ENCODE measurements around the gene GNLY.
A peak's percentile ranks its signal among the peaks of the same experiment; 100 is the strongest.

The GNLY gene

GRCh38 chr2:85684806-85685205 is 9.4 kb upstream of the GNLY start:
- no peak for DNase-seq (ENCODE audit: low read depth)

DNA sequence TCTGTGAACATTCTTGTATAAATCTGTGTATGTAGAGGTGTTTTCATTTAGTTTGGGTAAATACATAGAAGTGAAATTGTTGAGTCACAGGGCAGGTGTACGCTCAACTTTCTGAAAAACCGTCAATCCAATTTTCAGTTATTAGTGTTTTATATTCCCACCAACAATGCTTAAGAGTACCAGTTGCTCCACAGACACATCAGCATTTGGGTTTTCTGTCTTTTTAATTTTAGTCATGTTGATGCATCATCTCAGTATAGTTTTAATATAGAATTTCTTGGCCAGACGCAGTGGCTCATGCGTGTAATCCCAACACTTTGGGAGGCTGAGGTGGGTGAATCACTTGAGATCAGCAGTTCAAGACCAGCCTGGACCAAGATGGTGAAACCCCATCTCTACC is 3.2 kb upstream of the GNLY start:
- DNase-seq (ENCODE audit: low read depth), result no peak

- no peak for DNase-seq (ENCODE audit: low read depth)
Observed at GRCh38 chr2:85692039-85692645, 2.0 kb upstream of the GNLY start.

GRCh38 chr2:85695121-85695520 is 963 bp downstream of the GNLY start:
- no peak for DNase-seq (ENCODE audit: low read depth)

GRCh38 chr2:85695691-85696668 is 1.8 kb downstream of the GNLY start:
- no peak for DNase-seq (ENCODE audit: low read depth)

- DNase-seq (ENCODE audit: low read depth), result no peak
Observed at GRCh38 chr2:85697096-85697495, 2.9 kb downstream of the GNLY start.

DNA sequence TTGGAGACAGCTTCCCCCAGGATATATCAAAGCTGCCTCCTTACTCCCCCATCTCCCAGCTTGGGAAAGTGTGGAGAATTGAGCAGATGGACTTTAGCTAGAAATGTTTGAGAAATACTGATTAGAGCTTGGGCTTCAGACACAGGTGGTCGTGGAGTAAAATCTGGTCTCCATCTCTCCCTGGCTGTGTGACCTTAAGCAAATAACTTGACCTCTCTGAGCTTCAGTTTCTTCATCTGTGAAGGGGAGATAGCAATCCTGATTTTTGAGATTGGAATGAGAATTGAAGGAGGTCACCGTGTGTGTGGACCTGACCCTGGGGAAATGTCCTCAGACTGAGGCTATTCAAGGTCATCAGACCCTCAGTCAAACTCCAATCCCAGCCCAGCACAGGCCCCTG is 3.6 kb downstream of the GNLY start:
- no peak for DNase-seq (ENCODE audit: low read depth)

DNA sequence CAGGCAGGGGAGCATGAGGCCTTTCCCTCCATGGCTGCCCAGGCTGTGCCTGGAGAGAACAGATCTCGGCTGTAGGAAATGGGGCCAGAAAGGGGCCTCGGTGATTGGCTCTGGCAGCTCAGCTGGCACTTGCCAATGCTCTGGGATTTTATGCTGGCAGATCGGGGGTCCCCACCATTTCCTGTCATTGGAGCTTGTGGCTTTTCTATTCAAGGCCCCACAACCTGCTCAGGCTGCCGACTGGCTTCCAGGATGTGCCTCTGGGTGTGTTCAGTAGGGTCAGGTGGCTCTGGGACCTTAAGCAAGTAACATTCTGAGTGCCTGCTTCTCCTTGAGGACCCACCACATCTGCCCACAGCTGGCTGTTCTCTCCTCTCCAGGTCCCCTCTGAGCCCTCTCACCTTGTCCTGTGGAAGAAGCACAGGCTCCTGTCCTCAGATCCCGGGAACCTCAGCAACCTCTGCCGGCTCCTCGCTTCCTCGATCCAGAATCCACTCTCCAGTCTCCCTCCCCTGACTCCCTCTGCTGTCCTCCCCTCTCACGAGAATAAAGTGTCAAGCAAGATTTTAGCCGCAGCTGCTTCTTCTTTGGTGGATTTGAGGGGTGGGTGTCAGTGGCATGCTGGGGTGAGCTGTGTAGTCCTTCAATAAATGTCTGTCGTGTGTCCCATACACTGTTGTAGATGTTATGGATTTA is 4.2 kb downstream of the GNLY start:
- DNase-seq (ENCODE audit: low read depth), result no peak

DNA sequence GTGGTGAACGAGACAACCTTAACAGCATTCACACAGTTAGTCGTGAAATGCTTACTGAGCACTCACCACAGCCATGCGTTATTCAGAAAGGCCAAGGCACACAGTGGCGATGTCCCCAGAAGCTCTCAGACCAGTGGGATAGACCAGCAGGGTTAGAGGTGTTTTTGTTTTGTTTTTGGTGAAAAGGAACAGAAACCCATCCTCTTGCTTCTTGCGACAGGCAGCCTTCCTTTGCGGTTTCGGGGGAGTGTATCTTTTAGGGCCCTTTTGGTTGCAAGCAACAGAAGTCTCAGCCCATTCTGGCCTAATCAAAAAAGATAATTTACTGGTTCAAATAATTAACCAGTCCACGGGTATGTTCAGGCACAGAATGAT is 4.7 kb downstream of the GNLY start:
- DNase-seq (ENCODE audit: low read depth), result no peak

DNA sequence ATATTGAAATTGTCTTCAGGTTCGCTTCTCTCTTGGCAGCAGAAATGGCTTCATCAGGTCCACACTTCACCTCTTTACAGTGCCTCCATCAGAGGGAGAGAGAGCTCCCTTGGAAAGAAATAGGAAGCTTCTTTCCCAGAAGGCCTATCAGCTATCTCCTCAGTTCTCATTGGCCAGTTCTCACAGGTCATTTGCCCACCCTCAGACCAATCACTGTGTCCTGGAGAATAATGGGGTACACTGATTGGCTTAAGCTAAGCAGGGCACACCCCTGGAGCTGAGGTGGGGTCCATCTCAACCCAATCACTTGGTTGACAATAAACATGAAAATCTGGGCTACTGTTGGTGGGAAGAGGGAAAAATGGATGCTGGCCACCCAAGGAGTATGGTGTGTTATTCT is 5.2 kb downstream of the GNLY start:
- no peak for DNase-seq (ENCODE audit: low read depth)

- DNase-seq (ENCODE audit: low read depth), result no peak
Observed at GRCh38 chr2:85702172-85702571, 8.0 kb downstream of the GNLY start.

DNA sequence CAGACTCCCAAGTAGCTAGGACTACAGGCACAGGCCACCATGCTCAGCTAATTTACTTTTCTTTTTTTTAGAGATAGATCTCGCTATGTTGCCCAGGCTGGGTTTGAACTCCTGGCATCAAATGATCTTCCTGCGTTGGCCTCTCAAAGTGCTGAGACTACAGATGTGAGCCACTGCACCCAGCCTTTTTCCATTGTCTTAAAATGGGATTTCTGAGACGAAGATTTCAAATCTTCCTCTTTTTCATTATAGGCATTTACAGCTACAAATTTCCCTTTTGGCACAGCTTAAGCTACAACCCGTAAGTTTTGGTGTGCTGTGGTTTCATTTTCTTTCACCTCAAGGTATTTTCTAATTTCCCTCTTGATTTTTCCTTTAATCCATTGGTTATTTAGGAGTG is 8.6 kb downstream of the GNLY start:
- DNase-seq (ENCODE audit: low read depth), result no peak

GRCh38 chr2:85703329-85703728 is 9.2 kb downstream of the GNLY start:
- DNase-seq (ENCODE audit: low read depth), result no peak

GRCh38 chr2:85704038-85704437 is 9.9 kb downstream of the GNLY start:
- no peak for DNase-seq (ENCODE audit: low read depth)

GRCh38 chr2:85704800-85705679 is 10.9 kb downstream of the GNLY start:
- DNase-seq (ENCODE audit: low read depth), result no peak

- peak; percentile 93 for DNase-seq (ENCODE audit: low read depth)
Observed at GRCh38 chr2:85705680-85706039, 11.5 kb downstream of the GNLY start.

DNA sequence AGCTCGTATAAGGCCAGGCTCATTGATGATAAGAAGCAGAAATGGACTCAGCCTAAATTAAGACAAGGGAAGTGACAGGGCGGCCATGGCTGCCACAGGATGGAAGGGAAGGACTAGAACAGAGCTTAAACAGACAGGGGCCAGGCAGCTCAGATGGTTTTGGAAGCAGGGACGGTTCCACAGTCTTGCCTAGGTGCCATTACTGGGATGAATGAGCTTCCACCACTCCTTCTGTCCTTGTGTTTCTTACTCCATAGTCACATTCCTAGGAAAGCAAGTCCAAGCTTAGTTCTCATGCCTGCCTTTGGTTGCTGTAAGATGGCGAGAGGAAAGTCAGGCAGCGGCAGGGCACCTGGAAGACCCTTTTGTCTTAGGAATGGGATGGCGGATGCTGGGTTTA is 11.9 kb downstream of the GNLY start:
- DNase-seq (ENCODE audit: low read depth), result no peak

DNA sequence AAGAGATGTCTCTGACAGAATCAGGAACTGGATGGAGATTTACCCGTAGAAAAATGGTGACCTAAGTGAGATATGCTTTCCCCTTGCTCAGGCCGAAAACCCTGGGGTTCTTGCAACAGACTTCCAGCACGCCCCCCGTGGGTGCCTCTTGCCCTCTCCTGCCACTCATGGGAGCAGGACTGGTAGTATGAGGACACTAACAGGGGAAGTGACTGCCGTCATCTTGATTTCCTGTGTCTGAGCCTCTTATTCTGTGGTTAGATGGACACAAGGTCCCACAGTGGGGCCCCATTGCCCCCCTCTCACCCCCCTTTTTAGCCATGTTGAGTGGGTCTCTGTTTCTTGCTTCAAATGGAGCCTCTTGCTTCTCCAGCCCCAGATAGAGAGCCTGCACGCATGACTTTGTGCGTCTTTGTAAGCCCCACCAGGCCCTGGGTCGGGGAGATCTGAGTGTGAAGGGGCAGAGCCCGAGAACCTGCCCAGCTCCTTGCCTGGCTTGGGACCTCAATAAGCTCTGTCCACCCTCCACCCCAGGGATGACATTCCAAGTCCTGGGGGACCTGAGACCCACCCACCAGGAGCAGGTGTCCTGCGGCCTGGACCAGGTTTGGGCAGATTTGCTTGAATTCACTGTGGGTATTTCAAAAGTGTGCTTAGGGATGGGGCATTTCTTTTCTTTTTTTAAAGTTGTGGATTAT is 12.6 kb downstream of the GNLY start:
- no peak for DNase-seq (ENCODE audit: low read depth)

- DNase-seq (ENCODE audit: low read depth), result peak; percentile 85
Observed at GRCh38 chr2:85707304-85707703, 13.1 kb downstream of the GNLY start.

- no peak for DNase-seq (ENCODE audit: low read depth)
Observed at GRCh38 chr2:85708641-85709040, 14.5 kb downstream of the GNLY start.

DNA sequence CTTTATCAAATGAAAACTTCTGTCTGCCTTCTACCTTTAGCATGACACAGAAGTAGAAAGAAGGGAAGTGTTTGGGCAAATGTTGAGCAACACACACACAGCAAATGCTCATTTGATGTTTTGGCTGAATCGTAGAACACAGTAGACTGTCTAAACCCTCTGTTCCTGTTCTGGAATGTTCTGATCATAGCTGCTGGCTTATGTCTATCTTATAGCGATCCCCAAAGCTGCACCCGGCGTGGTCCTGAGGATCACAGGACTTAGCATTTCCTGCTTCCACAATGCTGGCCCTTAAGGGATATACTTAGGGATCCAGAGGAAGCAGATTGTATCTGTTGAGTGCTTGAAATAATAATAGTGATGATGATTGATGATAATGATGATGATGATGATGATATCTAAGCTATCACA is 15.2 kb downstream of the GNLY start:
- no peak for DNase-seq (ENCODE audit: low read depth)
